HepG2 (cell line): ENCODE data around the gene FUT1. TPM values are rescaled to one million over a fixed set of nuclear protein-coding genes. Genes with fewer than 3 reads are reported as not detected.

Experiments
- FOXK2 ChIP-seq: fragments of 450-650 bp; IDR thresholded peaks from 2 replicates; pipeline ENCODE4 v1.6.1; 2016
- KLF16 ChIP-seq, 2 experiments: sonication (generic) in 1 of 2; formaldehyde crosslinking in 1 of 2; IDR thresholded peaks; 2 replicates each; pipeline versions ENCODE4 v1.6.1 to v1.8.0; 2016 to 2023; ENCODE audit warnings: missing genetic modification reagents in 2 of 2, missing compliant biosample characterization in 1 of 2
- KMT2B ChIP-seq: IDR thresholded peaks from 2 replicates; pipeline ENCODE4 v1.6.1; 2016; ENCODE audit warnings: missing genetic modification reagents, missing compliant biosample characterization
- NFYC ChIP-seq: IDR thresholded peaks from 2 replicates; pipeline ENCODE4 v1.6.1; 2016; ENCODE audit warnings: missing genetic modification reagents, missing compliant biosample characterization
- SRSF1 ChIP-seq: fragments of 200-400 bp; formaldehyde crosslinking; optimal IDR thresholded peaks from 2 replicates; pipeline ENCODE3; 2017; ENCODE audit warnings: mild to moderate bottlenecking, low read depth, low read length, moderate library complexity
- ZFP82 ChIP-seq: sonication (generic); formaldehyde crosslinking; IDR thresholded peaks from 2 replicates; pipeline ENCODE4 v1.5.1; 2020; ENCODE audit warnings: mild to moderate bottlenecking, missing genetic modification reagents, borderline replicate concordance
- ZNF382 ChIP-seq: sonication (generic); formaldehyde crosslinking; IDR thresholded peaks from 2 replicates; pipeline ENCODE4 v1.5.0; 2020; ENCODE audit warnings: missing genetic modification reagents, mild to moderate bottlenecking, borderline replicate concordance
- ZNF746 ChIP-seq: sonication (generic); formaldehyde crosslinking; IDR thresholded peaks from 2 replicates; pipeline ENCODE4 v1.8.0; 2022; ENCODE audit warnings: mild to moderate bottlenecking, missing genetic modification reagents
- polyA plus RNA-seq, 8 experiments: library from polyadenylated mRNA; depleted of rRNA in 3 of 8; stranded (reverse) in 7 of 8; unstranded in 1 of 8; fragments of >200 nt; fragmentation: Illumina TruSeq in 4 of 8; extraction: Trizol in 4 of 8; gene quantifications; 2 replicates each; pipeline versions ENCODE4 v1.2.1 to v1.2.3, GENCODE V29; 2011 to 2016; ENCODE audit warnings: low read depth in 4 of 8, missing spikeins in 1 of 8, mixed read lengths in 1 of 8; ENCODE audit not compliant: insufficient read depth in 1 of 8
- total RNA-seq, 5 experiments: library from RNA; depleted of rRNA; stranded (reverse); fragments of >200 nt; fragmentation: Illumina TruSeq; extraction: Trizol; gene quantifications; 2 replicates each; pipeline ENCODE4 v1.2.3, GENCODE V29; 2016; ENCODE audit warnings: low read depth in 1 of 5
- TF ChIP-seq, protein P1 (sequence below): sonication (generic); formaldehyde crosslinking; IDR thresholded peaks from 2 replicates; pipeline ENCODE4 v1.4.0; 2020; ENCODE audit warnings: missing genetic modification reagents, borderline replicate concordance
- TF ChIP-seq, protein P2 (sequence below): sonication (generic); formaldehyde crosslinking; IDR thresholded peaks from 2 replicates; pipeline ENCODE4 v1.4.0; 2020; ENCODE audit warnings: missing genetic modification reagents, low read depth, mild to moderate bottlenecking, borderline replicate concordance
- TF ChIP-seq, protein P3 (sequence below): sonication (generic); formaldehyde crosslinking; IDR thresholded peaks from 2 replicates; pipeline ENCODE4 v1.9.0; 2021; ENCODE audit warnings: missing genetic modification reagents, borderline replicate concordance
- TF ChIP-seq, protein P4 (sequence below): sonication (generic); formaldehyde crosslinking; IDR thresholded peaks from 2 replicates; pipeline ENCODE4 v1.8.0; 2022; ENCODE audit warnings: missing genetic modification reagents, mild to moderate bottlenecking, moderate library complexity, borderline replicate concordance
- TF ChIP-seq, protein P5 (sequence below), 2 experiments: sonication (generic) in 1 of 2; formaldehyde crosslinking in 1 of 2; IDR thresholded peaks; 2 replicates each; pipeline versions ENCODE4 v1.5.1 to v1.6.1; 2011 to 2020; ENCODE audit warnings: borderline replicate concordance in 1 of 2, low read depth in 1 of 2, low read length in 1 of 2, mild to moderate bottlenecking in 1 of 2, missing genetic modification reagents in 1 of 2, moderate library complexity in 1 of 2
- TF ChIP-seq, protein P6 (sequence below): sonication (generic); formaldehyde crosslinking; IDR thresholded peaks from 2 replicates; pipeline ENCODE4 v1.5.1; 2020; ENCODE audit warnings: missing genetic modification reagents, mild to moderate bottlenecking, borderline replicate concordance

The FUT1 gene
- total and polyA plus RNA-seq, 2 of the 13 experiments (the other 11 are each of a cell fraction or from before 2014, with no cell fraction given) = 0.07 to 1.1 TPM

DNA sequence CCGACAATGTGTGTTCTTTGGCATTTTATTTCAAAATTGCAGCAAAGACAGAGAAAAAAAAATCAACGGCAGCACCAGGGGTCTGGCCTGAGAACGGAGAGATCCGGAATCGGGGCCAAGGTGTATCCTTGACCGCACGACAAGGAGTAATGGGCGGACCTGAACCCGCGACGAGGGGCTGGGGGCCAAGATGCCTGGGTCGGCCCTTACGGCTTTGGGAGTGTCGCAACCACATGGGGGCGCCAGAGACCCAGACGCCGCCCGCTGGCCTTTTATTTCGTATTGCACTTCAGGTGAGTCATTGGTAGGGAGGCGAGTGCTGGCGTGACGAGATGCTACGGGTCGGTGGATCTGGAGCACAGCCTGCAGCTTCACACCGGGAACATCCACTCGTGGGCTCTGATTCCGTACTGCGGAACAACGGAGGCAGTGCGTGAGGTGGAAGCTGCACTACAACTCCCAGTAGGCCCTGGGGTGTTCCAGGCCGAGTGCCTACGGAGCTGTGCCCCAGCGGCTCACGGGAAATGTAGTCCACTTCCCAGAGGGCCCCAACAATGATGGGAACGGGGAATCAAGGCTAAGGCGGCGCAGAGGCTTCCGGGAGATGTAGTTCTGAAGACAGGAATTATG is 42.7 kb upstream of the FUT1 start (continued):
- TF ChIP-seq, protein P1, sequence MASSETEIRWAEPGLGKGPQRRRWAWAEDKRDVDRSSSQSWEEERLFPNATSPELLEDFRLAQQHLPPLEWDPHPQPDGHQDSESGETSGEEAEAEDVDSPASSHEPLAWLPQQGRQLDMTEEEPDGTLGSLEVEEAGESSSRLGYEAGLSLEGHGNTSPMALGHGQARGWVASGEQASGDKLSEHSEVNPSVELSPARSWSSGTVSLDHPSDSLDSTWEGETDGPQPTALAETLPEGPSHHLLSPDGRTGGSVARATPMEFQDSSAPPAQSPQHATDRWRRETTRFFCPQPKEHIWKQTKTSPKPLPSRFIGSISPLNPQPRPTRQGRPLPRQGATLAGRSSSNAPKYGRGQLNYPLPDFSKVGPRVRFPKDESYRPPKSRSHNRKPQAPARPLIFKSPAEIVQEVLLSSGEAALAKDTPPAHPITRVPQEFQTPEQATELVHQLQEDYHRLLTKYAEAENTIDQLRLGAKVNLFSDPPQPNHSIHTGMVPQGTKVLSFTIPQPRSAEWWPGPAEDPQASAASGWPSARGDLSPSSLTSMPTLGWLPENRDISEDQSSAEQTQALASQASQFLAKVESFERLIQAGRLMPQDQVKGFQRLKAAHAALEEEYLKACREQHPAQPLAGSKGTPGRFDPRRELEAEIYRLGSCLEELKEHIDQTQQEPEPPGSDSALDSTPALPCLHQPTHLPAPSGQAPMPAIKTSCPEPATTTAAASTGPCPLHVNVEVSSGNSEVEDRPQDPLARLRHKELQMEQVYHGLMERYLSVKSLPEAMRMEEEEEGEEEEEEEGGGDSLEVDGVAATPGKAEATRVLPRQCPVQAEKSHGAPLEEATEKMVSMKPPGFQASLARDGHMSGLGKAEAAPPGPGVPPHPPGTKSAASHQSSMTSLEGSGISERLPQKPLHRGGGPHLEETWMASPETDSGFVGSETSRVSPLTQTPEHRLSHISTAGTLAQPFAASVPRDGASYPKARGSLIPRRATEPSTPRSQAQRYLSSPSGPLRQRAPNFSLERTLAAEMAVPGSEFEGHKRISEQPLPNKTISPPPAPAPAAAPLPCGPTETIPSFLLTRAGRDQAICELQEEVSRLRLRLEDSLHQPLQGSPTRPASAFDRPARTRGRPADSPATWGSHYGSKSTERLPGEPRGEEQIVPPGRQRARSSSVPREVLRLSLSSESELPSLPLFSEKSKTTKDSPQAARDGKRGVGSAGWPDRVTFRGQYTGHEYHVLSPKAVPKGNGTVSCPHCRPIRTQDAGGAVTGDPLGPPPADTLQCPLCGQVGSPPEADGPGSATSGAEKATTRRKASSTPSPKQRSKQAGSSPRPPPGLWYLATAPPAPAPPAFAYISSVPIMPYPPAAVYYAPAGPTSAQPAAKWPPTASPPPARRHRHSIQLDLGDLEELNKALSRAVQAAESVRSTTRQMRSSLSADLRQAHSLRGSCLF = no peak
- TF ChIP-seq ZNF746 (CRISPR knock-in tag) (no peak), KMT2B (peak; percentile 24; the same call in 1 of the 2 replicates), ZNF382 (CRISPR knock-in tag) (no peak), SRSF1 (no peak), FOXK2 (no peak), ZFP82 (CRISPR knock-in tag) (no peak), NFYC (peak; percentile 48; the same call in 1 of the 2 replicates), KLF16 (CRISPR knock-in tag; IDR thresholded peaks at IDR 0.05) (no peak)
- TF ChIP-seq, protein P2, sequence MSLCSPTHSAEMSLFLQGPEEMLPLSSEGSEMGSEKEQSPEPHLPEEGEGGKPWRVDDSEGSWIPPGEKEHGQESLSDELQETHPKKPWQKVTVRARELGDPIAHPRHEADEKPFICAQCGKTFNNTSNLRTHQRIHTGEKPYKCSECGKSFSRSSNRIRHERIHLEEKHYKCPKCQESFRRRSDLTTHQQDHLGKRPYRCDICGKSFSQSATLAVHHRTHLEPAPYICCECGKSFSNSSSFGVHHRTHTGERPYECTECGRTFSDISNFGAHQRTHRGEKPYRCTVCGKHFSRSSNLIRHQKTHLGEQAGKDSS (CRISPR knock-in tag) = peak; percentile 55
- TF ChIP-seq, protein P3, sequence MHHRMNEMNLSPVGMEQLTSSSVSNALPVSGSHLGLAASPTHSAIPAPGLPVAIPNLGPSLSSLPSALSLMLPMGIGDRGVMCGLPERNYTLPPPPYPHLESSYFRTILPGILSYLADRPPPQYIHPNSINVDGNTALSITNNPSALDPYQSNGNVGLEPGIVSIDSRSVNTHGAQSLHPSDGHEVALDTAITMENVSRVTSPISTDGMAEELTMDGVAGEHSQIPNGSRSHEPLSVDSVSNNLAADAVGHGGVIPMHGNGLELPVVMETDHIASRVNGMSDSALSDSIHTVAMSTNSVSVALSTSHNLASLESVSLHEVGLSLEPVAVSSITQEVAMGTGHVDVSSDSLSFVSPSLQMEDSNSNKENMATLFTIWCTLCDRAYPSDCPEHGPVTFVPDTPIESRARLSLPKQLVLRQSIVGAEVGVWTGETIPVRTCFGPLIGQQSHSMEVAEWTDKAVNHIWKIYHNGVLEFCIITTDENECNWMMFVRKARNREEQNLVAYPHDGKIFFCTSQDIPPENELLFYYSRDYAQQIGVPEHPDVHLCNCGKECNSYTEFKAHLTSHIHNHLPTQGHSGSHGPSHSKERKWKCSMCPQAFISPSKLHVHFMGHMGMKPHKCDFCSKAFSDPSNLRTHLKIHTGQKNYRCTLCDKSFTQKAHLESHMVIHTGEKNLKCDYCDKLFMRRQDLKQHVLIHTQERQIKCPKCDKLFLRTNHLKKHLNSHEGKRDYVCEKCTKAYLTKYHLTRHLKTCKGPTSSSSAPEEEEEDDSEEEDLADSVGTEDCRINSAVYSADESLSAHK (CRISPR knock-in tag) = no peak
- TF ChIP-seq, protein P4, sequence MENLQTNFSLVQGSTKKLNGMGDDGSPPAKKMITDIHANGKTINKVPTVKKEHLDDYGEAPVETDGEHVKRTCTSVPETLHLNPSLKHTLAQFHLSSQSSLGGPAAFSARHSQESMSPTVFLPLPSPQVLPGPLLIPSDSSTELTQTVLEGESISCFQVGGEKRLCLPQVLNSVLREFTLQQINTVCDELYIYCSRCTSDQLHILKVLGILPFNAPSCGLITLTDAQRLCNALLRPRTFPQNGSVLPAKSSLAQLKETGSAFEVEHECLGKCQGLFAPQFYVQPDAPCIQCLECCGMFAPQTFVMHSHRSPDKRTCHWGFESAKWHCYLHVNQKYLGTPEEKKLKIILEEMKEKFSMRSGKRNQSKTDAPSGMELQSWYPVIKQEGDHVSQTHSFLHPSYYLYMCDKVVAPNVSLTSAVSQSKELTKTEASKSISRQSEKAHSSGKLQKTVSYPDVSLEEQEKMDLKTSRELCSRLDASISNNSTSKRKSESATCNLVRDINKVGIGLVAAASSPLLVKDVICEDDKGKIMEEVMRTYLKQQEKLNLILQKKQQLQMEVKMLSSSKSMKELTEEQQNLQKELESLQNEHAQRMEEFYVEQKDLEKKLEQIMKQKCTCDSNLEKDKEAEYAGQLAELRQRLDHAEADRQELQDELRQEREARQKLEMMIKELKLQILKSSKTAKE (CRISPR knock-in tag) = no peak
- TF ChIP-seq, protein P5, sequence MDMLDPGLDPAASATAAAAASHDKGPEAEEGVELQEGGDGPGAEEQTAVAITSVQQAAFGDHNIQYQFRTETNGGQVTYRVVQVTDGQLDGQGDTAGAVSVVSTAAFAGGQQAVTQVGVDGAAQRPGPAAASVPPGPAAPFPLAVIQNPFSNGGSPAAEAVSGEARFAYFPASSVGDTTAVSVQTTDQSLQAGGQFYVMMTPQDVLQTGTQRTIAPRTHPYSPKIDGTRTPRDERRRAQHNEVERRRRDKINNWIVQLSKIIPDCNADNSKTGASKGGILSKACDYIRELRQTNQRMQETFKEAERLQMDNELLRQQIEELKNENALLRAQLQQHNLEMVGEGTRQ (IDR thresholded peaks at IDR 0.05; ENCODE audit: low read depth, low read length) = no peak
- TF ChIP-seq, protein P5 (CRISPR knock-in tag; IDR thresholded peaks at IDR 0.05; ENCODE audit: borderline replicate concordance) = no peak
- TF ChIP-seq, protein P6, sequence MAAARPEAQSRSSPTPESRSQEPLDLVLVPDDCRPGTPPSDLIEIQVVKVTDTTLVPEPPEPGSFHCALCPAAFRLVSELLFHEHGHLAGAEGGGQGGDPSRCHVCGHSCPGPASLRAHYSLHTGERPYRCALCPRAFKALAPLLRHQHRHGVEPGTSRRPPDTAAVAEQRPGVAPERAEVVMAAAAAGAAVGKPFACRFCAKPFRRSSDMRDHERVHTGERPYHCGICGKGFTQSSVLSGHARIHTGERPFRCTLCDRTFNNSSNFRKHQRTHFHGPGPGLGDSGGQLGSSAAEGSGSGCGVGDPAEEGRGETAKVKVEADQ = no peak
